HepG2 (cell line): ENCODE results near the gene SFXN5. TPM values are rescaled to one million over a fixed set of nuclear protein-coding genes. Genes with fewer than 3 reads are reported as not detected.

Source experiments
- CTCF ChIP-seq: sonication (generic); formaldehyde crosslinking; IDR thresholded peaks from 2 replicates; pipeline ENCODE4 v1.5.0; 2020; ENCODE audit warnings: mild to moderate bottlenecking, missing genetic modification reagents, moderate library complexity
- FOXK2 ChIP-seq: fragments of 450-650 bp; IDR thresholded peaks from 2 replicates; pipeline ENCODE4 v1.6.1; 2016
- GATAD1 ChIP-seq: IDR thresholded peaks from 2 replicates; pipeline ENCODE4 v1.6.1; 2016; ENCODE audit warnings: missing genetic modification reagents, missing compliant biosample characterization
- GFI1 ChIP-seq: sonication (generic); formaldehyde crosslinking; IDR thresholded peaks from 2 replicates; pipeline ENCODE4 v1.5.0; 2020; ENCODE audit warnings: missing genetic modification reagents, mild to moderate bottlenecking, borderline replicate concordance
- GMEB1 ChIP-seq: sonication (generic); formaldehyde crosslinking; IDR thresholded peaks from 2 replicates; pipeline ENCODE4 v1.5.1; 2020; ENCODE audit warnings: missing genetic modification reagents, mild to moderate bottlenecking, borderline replicate concordance
- JUND ChIP-seq: sonication (generic); formaldehyde crosslinking; IDR thresholded peaks from 2 replicates; pipeline ENCODE4 v1.8.0; 2022; ENCODE audit warnings: mild to moderate bottlenecking, missing genetic modification reagents
- MED13 ChIP-seq: sonication (generic); formaldehyde crosslinking; IDR thresholded peaks from 2 replicates; pipeline ENCODE4 v1.5.0; 2020; ENCODE audit warnings: missing genetic modification reagents
- PBX2 ChIP-seq: IDR thresholded peaks from 2 replicates; pipeline ENCODE4 v1.6.1; 2016; ENCODE audit warnings: control low read depth
- SIN3B ChIP-seq: fragments of 150-350 bp; IDR thresholded peaks from 2 replicates; pipeline ENCODE4 v1.6.1; 2014; ENCODE audit warnings: low read length
- SMARCE1 ChIP-seq: fragments of 450-650 bp; IDR thresholded peaks from 2 replicates; pipeline ENCODE4 v1.6.1; 2017; ENCODE audit warnings: borderline replicate concordance
- SNRNP70 ChIP-seq: fragments of 200-400 bp; formaldehyde crosslinking; IDR thresholded peaks from 2 replicates; pipeline ENCODE4 v1.6.1; 2017; ENCODE audit warnings: mild to moderate bottlenecking, low read depth, low read length, moderate library complexity
- TP53 ChIP-seq: sonication (generic); formaldehyde crosslinking; conservative IDR thresholded peaks from 2 replicates; pipeline ENCODE4 v1.4.0; 2020; ENCODE audit warnings: missing genetic modification reagents
- ZNF326 ChIP-seq: sonication (generic); formaldehyde crosslinking; IDR thresholded peaks from 2 replicates; pipeline ENCODE4 v1.4.0; 2020; ENCODE audit warnings: missing genetic modification reagents, borderline replicate concordance
- ZNF501 ChIP-seq: sonication (generic); formaldehyde crosslinking; IDR thresholded peaks from 2 replicates; pipeline ENCODE4 v1.5.1; 2020; ENCODE audit warnings: mild to moderate bottlenecking, moderate library complexity, missing genetic modification reagents
- ZNF550 ChIP-seq: sonication (generic); formaldehyde crosslinking; IDR thresholded peaks from 2 replicates; pipeline ENCODE4 v1.4.0; 2020; ENCODE audit warnings: mild to moderate bottlenecking, missing genetic modification reagents, borderline replicate concordance
- ZNF572 ChIP-seq: sonication (generic); formaldehyde crosslinking; IDR thresholded peaks from 2 replicates; pipeline ENCODE4 v1.5.1; 2020; ENCODE audit warnings: mild to moderate bottlenecking, missing genetic modification reagents
- ZNF629 ChIP-seq: sonication (generic); formaldehyde crosslinking; conservative IDR thresholded peaks from 2 replicates; pipeline ENCODE4 v1.5.0; 2020; ENCODE audit warnings: missing genetic modification reagents
- ZNF746 ChIP-seq: sonication (generic); formaldehyde crosslinking; IDR thresholded peaks from 2 replicates; pipeline ENCODE4 v1.8.0; 2022; ENCODE audit warnings: mild to moderate bottlenecking, missing genetic modification reagents
- ZNF773 ChIP-seq: sonication (generic); formaldehyde crosslinking; IDR thresholded peaks from 2 replicates; pipeline ENCODE4 v1.4.0; 2020; ENCODE audit warnings: missing genetic modification reagents, borderline replicate concordance
- ZNF792 ChIP-seq: IDR thresholded peaks from 2 replicates; pipeline ENCODE4 v1.6.1; 2016
- polyA plus RNA-seq, 8 experiments: library from polyadenylated mRNA; depleted of rRNA in 3 of 8; stranded (reverse) in 7 of 8; unstranded in 1 of 8; fragments of >200 nt; fragmentation: Illumina TruSeq in 4 of 8; extraction: Trizol in 4 of 8; gene quantifications; 2 replicates each; pipeline versions ENCODE4 v1.2.1 to v1.2.3, GENCODE V29; 2011 to 2016; ENCODE audit warnings: low read depth in 4 of 8, missing spikeins in 1 of 8, mixed read lengths in 1 of 8; ENCODE audit not compliant: insufficient read depth in 1 of 8
- total RNA-seq, 5 experiments: library from RNA; depleted of rRNA; stranded (reverse); fragments of >200 nt; fragmentation: Illumina TruSeq; extraction: Trizol; gene quantifications; 2 replicates each; pipeline ENCODE4 v1.2.3, GENCODE V29; 2016; ENCODE audit warnings: low read depth in 1 of 5
- TF ChIP-seq, protein P1 (sequence below): sonication (generic); formaldehyde crosslinking; IDR thresholded peaks from 2 replicates; pipeline ENCODE4 v1.5.0; 2020; ENCODE audit warnings: missing genetic modification reagents
- TF ChIP-seq, protein P2 (sequence below): sonication (generic); formaldehyde crosslinking; IDR thresholded peaks from 2 replicates; pipeline ENCODE4 v1.4.0; 2020; ENCODE audit warnings: missing genetic modification reagents

SFXN5 gene
- total and polyA plus RNA-seq, 2 of the 13 experiments (the other 11 are each of a cell fraction or from before 2014, with no cell fraction given) = 34.9 to 37.4 TPM

- TF ChIP-seq ZNF773 (no peak), SMARCE1 (no peak), ZNF501 (CRISPR knock-in tag) (0 out of 2 replicates have a peak, but pooled peaks have one; percentile 26), GATAD1 (CRISPR knock-in tag) (no peak), PBX2 (CRISPR knock-in tag) (no peak), CTCF (peak; percentile 19; the same call in 1 of the 2 replicates), FOXK2 (no peak), SNRNP70 (no peak), ZNF326 (CRISPR knock-in tag) (no peak), SIN3B (no peak), ZNF746 (no peak), MED13 (CRISPR knock-in tag) (no peak), GMEB1 (CRISPR knock-in tag) (no peak), JUND (no peak), ZNF550 (CRISPR knock-in tag) (no peak), TP53 (CRISPR knock-in tag) (no peak), ZNF572 (CRISPR knock-in tag) (no peak), GFI1 (no peak), ZNF792 (CRISPR knock-in tag) (no peak), ZNF629 (CRISPR knock-in tag) (no peak)
- TF ChIP-seq, protein P1, sequence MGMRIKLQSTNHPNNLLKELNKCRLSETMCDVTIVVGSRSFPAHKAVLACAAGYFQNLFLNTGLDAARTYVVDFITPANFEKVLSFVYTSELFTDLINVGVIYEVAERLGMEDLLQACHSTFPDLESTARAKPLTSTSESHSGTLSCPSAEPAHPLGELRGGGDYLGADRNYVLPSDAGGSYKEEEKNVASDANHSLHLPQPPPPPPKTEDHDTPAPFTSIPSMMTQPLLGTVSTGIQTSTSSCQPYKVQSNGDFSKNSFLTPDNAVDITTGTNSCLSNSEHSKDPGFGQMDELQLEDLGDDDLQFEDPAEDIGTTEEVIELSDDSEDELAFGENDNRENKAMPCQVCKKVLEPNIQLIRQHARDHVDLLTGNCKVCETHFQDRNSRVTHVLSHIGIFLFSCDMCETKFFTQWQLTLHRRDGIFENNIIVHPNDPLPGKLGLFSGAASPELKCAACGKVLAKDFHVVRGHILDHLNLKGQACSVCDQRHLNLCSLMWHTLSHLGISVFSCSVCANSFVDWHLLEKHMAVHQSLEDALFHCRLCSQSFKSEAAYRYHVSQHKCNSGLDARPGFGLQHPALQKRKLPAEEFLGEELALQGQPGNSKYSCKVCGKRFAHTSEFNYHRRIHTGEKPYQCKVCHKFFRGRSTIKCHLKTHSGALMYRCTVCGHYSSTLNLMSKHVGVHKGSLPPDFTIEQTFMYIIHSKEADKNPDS (CRISPR knock-in tag) = no peak
- TF ChIP-seq, protein P2, sequence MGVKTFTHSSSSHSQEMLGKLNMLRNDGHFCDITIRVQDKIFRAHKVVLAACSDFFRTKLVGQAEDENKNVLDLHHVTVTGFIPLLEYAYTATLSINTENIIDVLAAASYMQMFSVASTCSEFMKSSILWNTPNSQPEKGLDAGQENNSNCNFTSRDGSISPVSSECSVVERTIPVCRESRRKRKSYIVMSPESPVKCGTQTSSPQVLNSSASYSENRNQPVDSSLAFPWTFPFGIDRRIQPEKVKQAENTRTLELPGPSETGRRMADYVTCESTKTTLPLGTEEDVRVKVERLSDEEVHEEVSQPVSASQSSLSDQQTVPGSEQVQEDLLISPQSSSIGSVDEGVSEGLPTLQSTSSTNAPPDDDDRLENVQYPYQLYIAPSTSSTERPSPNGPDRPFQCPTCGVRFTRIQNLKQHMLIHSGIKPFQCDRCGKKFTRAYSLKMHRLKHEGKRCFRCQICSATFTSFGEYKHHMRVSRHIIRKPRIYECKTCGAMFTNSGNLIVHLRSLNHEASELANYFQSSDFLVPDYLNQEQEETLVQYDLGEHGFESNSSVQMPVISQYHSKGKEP = no peak
Measured at GRCh38 chr2:72895759-72896281, 175.7 kb downstream of the SFXN5 start (continued).
